T-helper 22 cell (primary cell): Measurements from ENCODE around the gene DDX31.

Experiments used
- DNase-seq: peaks from one replicate; pipeline ENCODE4 v3.0.0-alpha.2; 2020; ENCODE audit warnings: low read depth

The DDX31 gene

GRCh38 chr9:132594412-132594811 lies 75.4 kb downstream of the DDX31 start:
- no peak for DNase-seq

DNA sequence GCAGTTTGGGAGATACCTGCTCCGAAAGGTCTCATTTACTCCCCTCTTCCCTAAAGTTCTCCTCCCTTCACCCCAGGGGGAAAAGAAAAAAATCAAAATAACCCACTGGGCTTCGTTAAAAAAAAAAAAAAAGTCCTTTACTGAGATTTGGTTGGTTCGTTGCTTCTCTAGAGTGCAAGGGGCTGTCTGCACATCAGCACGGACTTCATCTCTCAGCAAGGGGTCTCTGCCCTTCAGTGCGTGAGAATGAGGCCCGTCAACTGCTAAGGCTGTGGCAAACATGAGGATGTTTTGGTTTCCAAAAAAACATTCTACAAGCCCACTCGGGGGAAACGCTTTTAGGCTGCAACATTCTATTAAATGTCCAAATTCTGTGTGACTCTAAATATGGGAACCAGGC lies 77.3 kb downstream of the DDX31 start:
- DNase-seq: no peak

GRCh38 chr9:132591751-132592314 lies 78.0 kb downstream of the DDX31 start:
- DNase-seq: no peak

- no peak for DNase-seq
Measured at GRCh38 chr9:132591244-132591643, 78.5 kb downstream of the DDX31 start.

DNA sequence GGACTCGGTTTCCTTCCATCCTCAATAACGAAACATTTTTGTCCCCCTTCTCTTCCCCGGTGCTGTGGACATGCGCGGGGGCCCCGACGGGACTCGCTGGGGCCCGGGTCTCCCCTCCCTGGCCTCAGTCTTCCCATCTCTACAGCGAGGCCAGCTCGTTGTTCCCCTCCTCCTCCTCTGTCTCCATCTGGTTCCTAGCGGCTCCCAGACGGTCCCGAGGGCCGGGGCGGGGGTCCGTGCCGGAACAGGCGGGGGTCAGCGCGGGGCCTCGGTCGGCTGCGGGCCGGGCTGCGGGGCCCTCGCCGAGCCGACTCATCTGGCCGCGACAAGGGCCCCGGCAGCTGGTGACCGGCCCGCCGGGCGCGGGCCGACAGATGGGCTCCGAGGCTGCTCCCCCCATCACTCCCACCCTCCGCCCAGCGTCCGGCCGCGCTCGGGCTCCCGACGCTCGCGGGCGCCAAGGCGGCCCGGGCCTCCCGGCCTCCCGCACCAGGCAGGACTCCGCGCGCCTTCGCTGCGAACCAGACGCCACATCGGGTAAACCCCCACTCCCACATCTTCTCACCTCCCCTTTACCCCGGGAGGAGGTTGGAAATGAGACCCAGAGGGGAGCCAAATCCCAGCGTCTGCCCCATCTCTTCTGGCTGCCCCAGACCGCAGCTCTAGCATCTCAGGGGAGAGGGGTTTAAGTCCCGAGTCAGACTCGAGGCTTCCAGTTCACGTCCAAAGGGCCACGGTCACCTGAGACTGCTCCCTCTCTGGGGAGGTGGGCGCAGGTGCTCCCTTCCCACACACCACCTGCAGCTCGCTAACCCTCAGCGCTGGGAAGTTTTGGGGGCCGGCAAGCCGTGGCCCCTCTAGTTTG lies 79.2 kb downstream of the DDX31 start:
- DNase-seq: no peak

- no peak for DNase-seq
Measured at GRCh38 chr9:132590037-132590317, 79.8 kb downstream of the DDX31 start.

GRCh38 chr9:132589148-132590036 lies 80.4 kb downstream of the DDX31 start:
- no peak for DNase-seq

DNA sequence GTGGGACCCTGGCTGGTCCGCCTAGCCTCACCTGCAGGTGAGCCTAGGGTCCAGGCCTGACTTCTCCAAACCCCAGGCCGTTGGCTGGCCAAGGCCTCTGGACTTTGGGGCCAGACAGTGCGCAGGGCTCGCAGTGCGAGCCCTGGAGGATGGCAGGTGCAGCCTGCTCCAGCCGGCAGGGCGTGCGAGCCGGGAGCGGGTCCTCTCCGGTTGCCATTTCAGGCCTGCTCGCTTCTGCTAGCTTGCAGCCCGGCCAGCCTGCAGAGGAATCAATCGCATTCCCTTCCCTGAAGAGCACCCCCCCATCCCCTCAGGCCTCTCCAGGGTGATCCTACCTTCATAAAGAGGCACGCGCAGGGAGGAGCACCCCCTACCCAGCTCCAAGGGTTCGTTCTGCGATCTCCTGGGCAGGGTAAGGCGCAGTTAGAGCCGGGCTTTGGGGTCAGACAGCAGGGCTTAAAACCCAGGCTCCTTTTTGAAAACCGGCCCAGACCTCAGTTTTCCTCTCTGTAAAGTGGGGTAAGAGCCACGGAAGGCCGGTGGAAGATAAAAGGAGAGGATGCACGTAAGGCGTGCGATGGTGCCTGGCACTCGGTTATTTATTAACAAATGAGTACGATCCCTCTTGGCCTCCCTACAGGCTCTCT lies 81.2 kb downstream of the DDX31 start:
- no peak for DNase-seq

DNA sequence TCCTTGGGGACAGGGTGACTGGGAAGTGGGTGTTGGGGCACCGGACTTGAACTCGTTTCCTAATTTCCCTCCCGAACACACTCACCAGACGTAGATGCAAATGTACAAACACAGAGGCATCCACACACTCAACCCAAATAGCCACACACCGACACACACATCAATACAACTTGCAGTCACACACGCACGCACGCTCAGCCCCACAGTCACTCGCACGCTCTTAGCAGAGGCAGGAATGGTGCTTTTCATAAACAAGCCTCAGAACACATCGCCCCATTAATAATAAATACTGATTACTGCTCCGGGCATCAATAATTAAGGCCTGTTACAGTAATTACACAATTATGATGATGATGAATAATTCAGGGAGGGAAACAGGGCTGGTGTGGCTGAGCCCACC lies 81.7 kb downstream of the DDX31 start:
- no peak for DNase-seq

GRCh38 chr9:132587592-132587955 lies 82.2 kb downstream of the DDX31 start:
- no peak for DNase-seq

DNA sequence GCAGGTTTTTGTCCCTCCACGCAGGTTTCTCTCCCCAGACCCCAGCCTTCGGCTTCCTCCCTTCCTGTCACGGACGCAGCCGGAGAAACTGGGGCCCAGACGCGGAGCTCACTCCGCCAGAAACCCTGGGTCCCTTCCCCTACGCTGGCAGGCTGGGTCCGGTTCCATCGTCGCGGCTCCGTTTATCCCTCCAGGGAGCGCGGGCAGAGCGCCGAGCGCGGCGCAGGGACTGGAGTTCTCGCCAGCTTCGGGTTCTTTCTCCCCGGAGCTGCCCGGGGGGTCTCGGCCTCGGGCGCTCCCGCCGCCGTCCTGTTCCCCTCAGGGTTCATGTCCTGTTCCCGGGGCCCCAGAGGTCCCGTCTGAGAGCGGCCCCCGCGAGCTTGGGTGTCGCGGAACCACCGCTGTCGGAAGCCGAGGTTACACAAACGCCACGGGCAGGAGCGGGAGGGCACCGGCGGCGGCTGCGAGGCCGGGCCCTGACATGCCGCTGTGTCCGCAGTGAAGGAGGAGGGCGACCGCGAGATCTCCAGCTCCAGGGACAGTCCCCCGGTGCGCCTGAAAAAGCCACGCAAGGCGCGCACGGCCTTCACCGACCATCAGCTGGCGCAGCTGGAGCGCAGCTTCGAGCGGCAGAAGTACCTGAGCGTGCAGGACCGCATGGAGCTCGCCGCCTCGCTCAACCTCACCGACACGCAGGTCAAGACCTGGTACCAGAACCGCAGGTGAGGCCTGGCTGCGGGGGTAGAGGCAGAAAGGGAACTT lies 82.8 kb downstream of the DDX31 start:
- no peak for DNase-seq

- DNase-seq: no peak
Measured at GRCh38 chr9:132585954-132586829, 83.6 kb downstream of the DDX31 start.

DNA sequence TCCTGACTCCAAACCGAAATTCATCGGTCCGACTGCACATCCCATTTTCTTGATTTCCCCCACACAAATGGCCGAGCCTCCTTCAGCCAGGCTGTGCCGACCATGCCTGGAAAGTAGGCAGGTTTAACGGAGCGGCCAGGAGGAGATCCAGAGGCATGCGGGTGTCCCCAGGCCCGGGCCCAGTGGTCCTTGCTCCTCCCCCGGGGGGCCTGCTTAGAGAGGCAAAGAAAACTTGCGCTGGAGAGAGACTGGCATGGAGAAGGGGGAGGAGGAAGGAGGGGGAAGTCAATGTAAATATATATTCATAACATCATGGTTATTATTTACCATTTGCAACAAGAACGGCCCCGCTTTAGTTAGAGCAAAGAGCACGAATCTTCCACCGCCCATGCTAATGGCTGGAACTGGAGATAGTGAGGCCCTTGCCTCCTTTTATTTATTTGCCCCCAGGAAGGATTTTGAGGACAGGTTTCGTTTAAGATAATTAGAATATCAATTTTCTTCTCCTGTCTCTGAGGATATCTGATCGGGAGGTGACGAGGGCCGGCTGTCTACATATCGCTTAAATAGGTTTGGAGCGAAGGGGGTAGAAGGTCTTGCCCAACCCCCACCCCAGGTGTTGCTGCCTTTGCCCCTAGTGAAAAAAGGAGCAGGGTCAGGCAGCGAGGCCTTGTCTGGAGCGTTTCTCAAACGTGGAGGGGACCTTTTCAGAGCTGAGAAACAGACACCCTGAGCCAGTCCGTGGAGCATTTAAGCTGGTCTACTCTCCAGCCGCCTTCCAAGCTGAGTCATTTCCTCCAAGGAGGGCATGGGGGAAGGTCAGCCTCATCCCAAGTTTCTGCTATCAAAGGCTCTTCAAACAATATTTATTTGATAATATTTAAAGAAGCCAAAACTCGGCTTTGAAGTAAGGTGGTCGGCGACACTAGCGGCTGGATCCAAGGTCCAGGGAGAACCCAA lies 84.9 kb downstream of the DDX31 start:
- DNase-seq: no peak

DNA sequence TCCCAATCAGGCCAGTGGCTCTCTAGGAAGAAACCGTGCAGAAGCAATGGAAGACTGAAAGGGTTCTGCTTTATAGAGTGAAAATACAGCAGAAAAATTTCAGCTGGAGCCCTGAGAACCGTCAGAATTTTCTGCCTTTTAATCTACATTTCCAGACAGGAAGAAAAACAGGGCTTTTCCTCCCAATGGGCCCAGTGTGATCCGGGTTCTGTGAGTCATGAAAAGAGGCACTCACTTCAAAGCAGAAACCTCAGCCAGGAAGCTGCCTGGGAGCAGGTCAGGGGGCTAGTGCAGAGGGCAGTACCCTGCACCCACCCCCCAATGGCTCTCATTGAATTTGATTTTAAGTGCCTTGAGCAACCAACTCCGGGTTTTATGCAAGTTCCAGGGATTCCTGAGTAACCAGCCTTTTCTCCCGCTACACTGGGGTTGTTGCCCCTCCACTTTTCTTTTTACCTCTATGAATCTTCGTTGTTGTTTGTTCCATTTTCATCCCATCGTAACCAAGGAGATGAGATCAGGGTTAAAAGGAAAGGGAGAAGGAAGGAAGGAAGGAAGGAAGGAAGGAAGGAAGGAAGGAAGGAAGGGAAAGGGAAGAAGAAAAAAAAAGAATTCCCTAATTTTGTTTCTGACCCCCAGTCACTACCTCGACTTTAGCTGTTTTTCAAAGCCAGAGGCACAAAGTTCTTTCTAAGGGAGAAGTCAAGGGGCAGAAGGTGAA lies 86.0 kb downstream of the DDX31 start:
- no peak for DNase-seq

DNA sequence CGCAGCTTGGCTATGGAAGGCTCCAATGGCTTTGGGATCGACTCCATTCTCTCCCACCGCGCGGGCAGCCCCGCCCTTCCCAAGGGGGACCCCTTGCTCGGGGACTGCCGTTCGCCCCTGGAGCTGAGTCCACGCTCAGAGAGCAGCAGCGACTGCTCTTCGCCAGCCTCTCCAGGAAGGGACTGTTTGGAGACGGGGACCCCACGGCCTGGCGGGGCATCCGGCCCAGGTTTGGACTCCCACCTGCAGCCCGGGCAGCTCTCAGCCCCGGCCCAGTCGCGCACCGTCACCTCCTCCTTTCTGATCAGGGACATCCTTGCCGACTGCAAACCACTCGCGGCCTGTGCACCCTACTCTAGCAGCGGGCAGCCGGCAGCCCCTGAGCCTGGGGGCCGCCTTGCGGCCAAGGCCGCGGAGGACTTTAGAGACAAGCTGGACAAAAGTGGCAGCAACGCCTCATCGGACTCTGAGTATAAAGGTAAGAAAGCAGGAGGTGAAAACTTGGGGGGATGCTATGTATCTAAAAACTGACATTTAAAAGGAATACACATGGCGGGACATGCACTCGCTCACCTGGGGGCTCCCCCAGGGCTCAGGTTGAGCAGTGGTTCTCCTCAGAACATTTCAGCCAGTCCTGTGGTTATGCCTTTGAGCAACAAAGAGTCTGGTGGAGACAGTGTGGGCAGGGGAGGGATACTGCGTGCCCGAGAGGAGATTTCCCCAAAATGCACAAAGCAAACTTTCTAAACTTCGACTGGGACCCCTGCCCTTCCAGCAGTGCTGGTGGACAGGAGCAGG lies 86.8 kb downstream of the DDX31 start:
- DNase-seq: no peak

DNA sequence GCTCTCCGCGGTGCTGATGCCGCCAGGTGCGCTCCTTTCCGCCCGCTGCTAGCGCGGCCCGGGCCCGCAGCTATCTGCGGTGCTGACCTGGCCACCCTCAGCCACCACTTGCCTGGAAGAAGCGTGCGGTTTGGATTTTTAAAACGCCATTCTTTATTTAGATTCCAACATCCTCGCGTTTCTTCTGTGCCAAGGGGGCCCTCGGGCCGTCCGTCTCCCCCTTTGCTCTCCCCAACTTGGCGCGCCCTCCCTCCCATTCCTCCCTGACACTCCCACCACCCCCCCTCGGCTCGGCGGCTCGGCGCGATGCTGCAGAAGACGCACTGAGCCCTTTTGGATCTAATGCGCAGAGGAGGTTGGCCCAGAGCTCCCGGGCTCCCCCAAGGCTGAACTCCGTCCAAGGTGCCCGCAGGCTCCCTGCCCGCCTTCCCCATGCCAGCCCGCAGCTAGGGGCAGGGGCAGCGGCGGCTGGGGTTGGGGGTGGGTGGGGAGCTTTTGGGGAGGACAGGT lies 87.5 kb downstream of the DDX31 start, which contains the start of gene BARHL1:
Gene BARHL1 (plus strand): TSS at position 331 of the 510 bp plus-strand sequence. CDS start 192 bp downstream, outside the sequence.
- no peak for DNase-seq

DNA sequence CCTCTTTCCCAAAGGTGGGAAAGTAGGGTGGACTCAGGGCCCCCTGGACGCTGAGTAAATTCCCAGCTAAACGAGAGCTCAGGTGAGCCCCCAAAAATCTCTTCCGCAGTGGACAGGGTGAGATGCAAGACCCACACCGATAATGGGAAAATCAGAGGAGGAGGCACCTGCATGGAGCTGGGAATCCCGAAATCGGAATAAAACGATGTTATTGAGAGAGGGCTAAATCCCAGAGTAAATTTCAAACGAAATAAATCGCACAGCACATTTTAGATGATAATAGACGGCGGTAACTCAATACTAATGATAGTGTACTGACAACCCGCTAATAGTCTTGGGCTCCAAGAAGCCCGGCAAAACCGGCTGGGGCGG lies 90.4 kb downstream of the DDX31 start:
- DNase-seq: no peak
